Breast epithelium (tissue), 4 donors: Measurements from ENCODE around the gene NR3C2. TPM values are rescaled to one million over a fixed set of nuclear protein-coding genes. Genes with fewer than 3 reads are reported as not detected.

ENCODE experiments used
- DNase-seq, 2 donors: peaks; one replicate each; pipeline ENCODE4 v3.0.0-alpha.2; 2019; ENCODE audit warnings: low spot score in 2 of 2
- H3K27ac ChIP-seq, 2 donors: fragments of 200-600 bp; sonication (generic) in 1 of 2; one replicate each; pipeline ENCODE4 v1.5.1; 2016 to 2019; ENCODE audit warnings: mild to moderate bottlenecking in 1 of 2
- H3K27me3 ChIP-seq, 2 donors: fragments of 200-600 bp; sonication (generic) in 1 of 2; one replicate each; pipeline versions ENCODE4 v1.5.1 to v1.6.0; 2017 to 2019; ENCODE audit warnings: control low read depth in 1 of 2, mild to moderate bottlenecking in 1 of 2
- H3K36me3 ChIP-seq: fragments of 200-600 bp; one replicate; pipeline ENCODE4 v1.5.1; 2019
- H3K4me1 ChIP-seq, 2 donors: fragments of 200-600 bp; sonication (generic); one replicate each; pipeline ENCODE4 v1.5.1; 2016 to 2019; ENCODE audit warnings: control low read depth in 1 of 2
- H3K4me3 ChIP-seq, 3 donors: fragments of 200-600 bp; sonication (generic); 1 replicate in 2 of 3; 2 replicates in 1 of 3; pipeline ENCODE4 v1.5.1; 2016 to 2019; ENCODE audit warnings: mild to moderate bottlenecking in 3 of 3, moderate library complexity in 2 of 3
- H3K9me3 ChIP-seq, 2 donors: fragments of 200-600 bp; sonication (generic) in 1 of 2; one replicate each; pipeline ENCODE4 v1.5.1; 2016 to 2019; ENCODE audit warnings: control low read depth in 1 of 2
- POLR2A ChIP-seq: fragments of 450-650 bp; IDR thresholded peaks from one replicate; pipeline ENCODE4 v1.6.1; 2016; ENCODE audit warnings: antibody characterized with exemption, mild to moderate bottlenecking, moderate library complexity
- POLR2AphosphoS5 ChIP-seq, 3 donors: sonication (generic); formaldehyde crosslinking; IDR thresholded peaks; one replicate each; pipeline ENCODE4 v1.6.1; 2017; ENCODE audit warnings: antibody characterized with exemption in 3 of 3
- intact Hi-C: fragments of 100-400 bp; cut with DNase I; formaldehyde crosslinking; loops from one replicate; pipeline ENCODE4 v1.15.1; 2023; ENCODE audit warnings: low total_unique reads
- total RNA-seq, 3 donors: library from RNA; depleted of rRNA; stranded (reverse); fragments of >200 nt; gene quantifications; one replicate each; pipeline ENCODE4 v1.1.0, GENCODE V29; 2016
- TF ChIP-seq, protein P1 (sequence below), 3 donors: fragments of 450-650 bp; IDR thresholded peaks; one replicate each; pipeline ENCODE4 v1.5.1; 2016 to 2017; ENCODE audit warnings: antibody characterized with exemption in 3 of 3, mild to moderate bottlenecking in 3 of 3, moderate library complexity in 3 of 3

The NR3C2 gene
- total RNA-seq, 3 donors from 2014 or later = 8.0 to 39.5 (median 13.8) TPM

DNA sequence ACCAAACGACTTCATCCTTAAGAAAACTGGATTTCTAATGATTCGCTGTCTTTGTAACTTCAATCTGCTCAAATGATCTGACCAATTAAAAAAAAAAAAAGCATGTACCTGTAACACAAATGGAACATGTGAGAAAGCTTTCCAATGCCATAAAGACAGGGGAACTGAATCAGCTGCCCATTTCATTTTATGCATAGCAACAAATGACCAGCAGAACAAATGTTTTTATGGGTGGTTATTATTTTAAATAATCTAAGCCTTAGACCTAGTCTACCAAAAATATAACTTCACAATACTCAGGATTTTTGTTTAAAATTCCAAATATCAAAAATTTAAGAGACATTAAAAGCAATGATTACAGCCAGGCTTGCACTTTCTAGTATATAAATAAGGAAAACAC is 145.7 kb downstream of the NR3C2 start:
- intact Hi-C loops = no loop called here
- no peaks in the 10 kb centered on the region for H3K36me3 ChIP-seq
- no peak for DNase-seq
- no peaks in the 10 kb centered on the region for H3K27me3 ChIP-seq
- TF ChIP-seq POLR2A (no peak), POLR2AphosphoS5 (IDR thresholded peaks at IDR 0.05) (no peak)
- TF ChIP-seq, protein P1, sequence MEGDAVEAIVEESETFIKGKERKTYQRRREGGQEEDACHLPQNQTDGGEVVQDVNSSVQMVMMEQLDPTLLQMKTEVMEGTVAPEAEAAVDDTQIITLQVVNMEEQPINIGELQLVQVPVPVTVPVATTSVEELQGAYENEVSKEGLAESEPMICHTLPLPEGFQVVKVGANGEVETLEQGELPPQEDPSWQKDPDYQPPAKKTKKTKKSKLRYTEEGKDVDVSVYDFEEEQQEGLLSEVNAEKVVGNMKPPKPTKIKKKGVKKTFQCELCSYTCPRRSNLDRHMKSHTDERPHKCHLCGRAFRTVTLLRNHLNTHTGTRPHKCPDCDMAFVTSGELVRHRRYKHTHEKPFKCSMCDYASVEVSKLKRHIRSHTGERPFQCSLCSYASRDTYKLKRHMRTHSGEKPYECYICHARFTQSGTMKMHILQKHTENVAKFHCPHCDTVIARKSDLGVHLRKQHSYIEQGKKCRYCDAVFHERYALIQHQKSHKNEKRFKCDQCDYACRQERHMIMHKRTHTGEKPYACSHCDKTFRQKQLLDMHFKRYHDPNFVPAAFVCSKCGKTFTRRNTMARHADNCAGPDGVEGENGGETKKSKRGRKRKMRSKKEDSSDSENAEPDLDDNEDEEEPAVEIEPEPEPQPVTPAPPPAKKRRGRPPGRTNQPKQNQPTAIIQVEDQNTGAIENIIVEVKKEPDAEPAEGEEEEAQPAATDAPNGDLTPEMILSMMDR (IDR thresholded peaks at IDR 0.05) = no peak
- H3K4me3 ChIP-seq = no peak overlapping the region
- H3K27ac ChIP-seq = no peak overlapping the region
- peaks cover 0 to 4% of the 10 kb centered on the region in 2 donors for H3K9me3 ChIP-seq
- H3K4me1 ChIP-seq = no peaks in the 10 kb centered on the region

DNA sequence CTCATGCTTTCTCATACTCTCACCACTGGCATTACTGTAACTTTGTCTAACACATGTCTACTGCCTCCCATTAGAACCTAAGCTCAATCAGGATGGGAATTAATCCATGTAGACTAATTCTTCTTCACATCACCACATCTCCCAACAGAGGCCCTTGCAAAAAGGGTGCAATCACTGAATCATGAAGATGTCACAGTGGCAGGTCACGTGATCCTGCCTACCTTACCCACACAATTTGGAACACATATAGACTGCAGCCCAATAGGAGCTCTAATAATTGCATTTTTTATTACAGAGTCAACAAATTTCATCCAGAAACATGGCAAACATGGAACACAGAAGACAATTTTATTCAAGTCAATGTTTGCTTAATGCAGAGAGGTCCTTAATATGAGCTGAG is 146.6 kb downstream of the NR3C2 start:
- no peak for TF ChIP-seq POLR2AphosphoS5 (IDR thresholded peaks at IDR 0.05)
- TF ChIP-seq, protein P1 (IDR thresholded peaks at IDR 0.05) = no peak
- no peak for TF ChIP-seq POLR2A
- Histone ChIP-seq H3K9me3 (no peaks in the 10 kb centered on the region), H3K4me3 (no peak overlapping the region), H3K4me1 (no peaks in the 10 kb centered on the region), H3K27ac (no peak overlapping the region), H3K36me3 (no peaks in the 10 kb centered on the region), H3K27me3 (no peaks in the 10 kb centered on the region)
- intact Hi-C loops = no loop called here
- no peak for DNase-seq

DNA sequence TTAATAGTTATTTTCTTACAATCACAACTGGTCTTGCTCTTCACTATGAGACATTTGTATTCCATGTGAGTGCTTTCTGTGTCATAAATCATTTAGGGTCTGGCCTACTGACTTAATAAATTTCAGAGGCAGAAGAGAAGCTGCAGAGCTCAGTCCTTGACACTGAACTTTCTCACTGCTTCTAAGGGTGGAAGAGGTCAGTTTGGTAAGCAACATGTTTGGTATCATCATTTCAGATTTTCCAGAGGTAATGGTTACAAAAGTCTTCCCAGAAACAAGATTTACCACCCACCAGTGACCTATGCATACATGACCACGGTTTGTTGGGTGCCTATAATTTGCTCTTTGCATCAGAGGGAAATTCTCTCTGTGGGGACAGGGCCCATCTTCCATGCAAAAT is 148.6 kb downstream of the NR3C2 start:
- no peaks in the 10 kb centered on the region for H3K9me3 ChIP-seq
- intact Hi-C loops = no loop called here
- no peak overlapping the region for H3K4me3 ChIP-seq
- H3K36me3 ChIP-seq = no peaks in the 10 kb centered on the region
- no peak for TF ChIP-seq POLR2A
- DNase-seq = no peak
- no peak overlapping the region for H3K27ac ChIP-seq
- no peaks in the 10 kb centered on the region for H3K4me1 ChIP-seq
- H3K27me3 ChIP-seq = no peaks in the 10 kb centered on the region

DNA sequence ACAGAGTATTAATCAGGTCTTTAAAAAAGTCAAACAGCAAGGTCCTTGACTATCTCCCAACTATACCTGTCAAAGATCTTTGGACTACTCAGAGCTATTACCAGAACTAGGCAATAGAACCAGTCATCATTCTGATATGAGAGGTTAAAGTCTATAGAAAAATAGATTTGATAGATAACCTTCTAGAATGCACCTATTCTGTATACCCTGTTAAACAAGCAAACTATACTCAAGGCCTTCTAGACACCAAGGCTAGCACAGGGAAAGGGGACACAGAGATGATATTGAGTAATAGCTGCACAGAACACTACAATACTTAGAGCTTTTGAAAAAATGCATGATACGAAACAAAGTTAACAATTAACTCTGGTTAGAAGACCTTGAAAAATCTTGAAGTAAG is 149.5 kb downstream of the NR3C2 start:
- Histone ChIP-seq H3K27ac (no peak overlapping the region), H3K36me3 (no peaks in the 10 kb centered on the region), H3K4me3 (no peak overlapping the region), H3K27me3 (no peaks in the 10 kb centered on the region), H3K9me3 (no peaks in the 10 kb centered on the region), H3K4me1 (no peaks in the 10 kb centered on the region)
- no peak for DNase-seq
- TF ChIP-seq, protein P1 (IDR thresholded peaks at IDR 0.05) = no peak
- no peak for TF ChIP-seq POLR2AphosphoS5 (IDR thresholded peaks at IDR 0.05)
- TF ChIP-seq POLR2A = no peak
- intact Hi-C loops = no loop called here

DNA sequence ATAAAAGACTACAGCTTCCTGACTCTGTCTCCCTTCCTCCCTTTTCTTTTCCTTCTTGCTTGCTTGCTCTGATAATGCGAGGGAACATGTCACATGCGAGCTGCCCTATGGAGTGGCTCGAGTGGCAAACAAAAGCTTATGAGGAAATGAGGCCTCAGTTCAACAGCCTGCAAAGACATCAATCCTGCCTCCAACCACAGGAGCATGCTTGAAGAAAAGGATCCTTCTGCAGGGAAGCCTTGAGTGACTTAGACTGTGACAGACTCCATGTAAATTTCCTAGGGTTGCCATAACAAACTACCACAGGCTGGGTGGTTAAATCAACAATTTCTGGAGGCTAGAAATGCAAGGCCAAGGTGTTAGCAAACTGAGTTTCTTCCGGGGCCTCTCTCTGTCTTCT is 152.5 kb downstream of the NR3C2 start:
- Histone ChIP-seq H3K36me3 (no peaks in the 10 kb centered on the region), H3K4me3 (no peak overlapping the region), H3K4me1 (no peaks in the 10 kb centered on the region), H3K27me3 (no peaks in the 10 kb centered on the region), H3K27ac (no peak overlapping the region), H3K9me3 (no peaks in the 10 kb centered on the region)
- TF ChIP-seq, protein P1 (IDR thresholded peaks at IDR 0.05) = no peak
- TF ChIP-seq POLR2AphosphoS5 (IDR thresholded peaks at IDR 0.05) (no peak), POLR2A (no peak)
- no peak for DNase-seq
- intact Hi-C loops = no loop called here

DNA sequence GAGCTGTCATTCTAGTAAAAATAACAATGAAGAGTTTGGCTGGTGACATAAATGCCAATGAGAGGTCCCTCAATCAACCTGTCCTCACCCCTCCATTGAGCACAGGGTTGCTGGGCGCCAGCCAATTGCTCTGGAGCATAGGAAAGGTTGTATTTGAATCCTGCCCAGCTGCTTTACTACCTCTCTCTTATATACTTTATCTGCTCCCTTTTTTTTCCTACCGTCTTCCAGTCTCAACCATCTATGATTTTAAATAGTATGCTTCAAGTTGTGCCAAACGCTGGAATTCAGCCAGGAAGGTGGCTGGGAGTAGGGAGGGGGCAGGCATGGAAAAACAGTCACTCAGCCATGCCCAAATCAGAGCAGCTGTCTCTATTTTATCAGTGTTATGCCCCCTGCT is 153.8 kb downstream of the NR3C2 start:
- DNase-seq = no peak
- TF ChIP-seq, protein P1 (IDR thresholded peaks at IDR 0.05) = no peak
- TF ChIP-seq POLR2AphosphoS5 (IDR thresholded peaks at IDR 0.05) (no peak), POLR2A (no peak)
- intact Hi-C loops = no loop called here

More for the DNA sequence above, 153.8 kb downstream of the NR3C2 start:
- Histone ChIP-seq H3K4me1 (no peaks in the 10 kb centered on the region), H3K27me3 (no peaks in the 10 kb centered on the region), H3K27ac (no peak overlapping the region), H3K4me3 (no peak overlapping the region), H3K9me3 (no peaks in the 10 kb centered on the region), H3K36me3 (no peaks in the 10 kb centered on the region)
